ENCODE measurements around the gene TMEM250.

DNA sequence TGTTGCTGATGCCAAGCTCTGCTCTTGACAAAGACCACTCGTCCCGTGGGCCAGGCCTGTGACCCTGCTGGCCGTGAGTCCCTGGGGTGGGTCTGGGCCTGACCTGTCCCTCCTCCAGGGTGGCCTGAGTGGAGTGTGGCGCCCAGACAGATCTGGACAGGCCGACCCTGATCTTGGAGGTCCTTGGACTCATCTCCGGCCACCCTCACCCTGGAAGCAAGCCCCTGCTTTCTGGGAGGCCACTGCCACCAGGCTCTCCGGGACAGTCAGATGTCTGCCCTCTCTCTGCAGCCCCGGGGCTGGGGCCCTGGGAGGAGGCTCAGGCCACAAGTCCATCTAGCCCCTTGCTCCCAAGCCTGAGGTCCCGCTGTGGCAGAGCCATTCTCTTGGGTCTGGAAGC lies 31.2 kb upstream of the TMEM250 start:
- no peak for TF ChIP-seq POLR2A (IDR thresholded peaks at IDR 0.05)
- TF ChIP-seq, protein P1, sequence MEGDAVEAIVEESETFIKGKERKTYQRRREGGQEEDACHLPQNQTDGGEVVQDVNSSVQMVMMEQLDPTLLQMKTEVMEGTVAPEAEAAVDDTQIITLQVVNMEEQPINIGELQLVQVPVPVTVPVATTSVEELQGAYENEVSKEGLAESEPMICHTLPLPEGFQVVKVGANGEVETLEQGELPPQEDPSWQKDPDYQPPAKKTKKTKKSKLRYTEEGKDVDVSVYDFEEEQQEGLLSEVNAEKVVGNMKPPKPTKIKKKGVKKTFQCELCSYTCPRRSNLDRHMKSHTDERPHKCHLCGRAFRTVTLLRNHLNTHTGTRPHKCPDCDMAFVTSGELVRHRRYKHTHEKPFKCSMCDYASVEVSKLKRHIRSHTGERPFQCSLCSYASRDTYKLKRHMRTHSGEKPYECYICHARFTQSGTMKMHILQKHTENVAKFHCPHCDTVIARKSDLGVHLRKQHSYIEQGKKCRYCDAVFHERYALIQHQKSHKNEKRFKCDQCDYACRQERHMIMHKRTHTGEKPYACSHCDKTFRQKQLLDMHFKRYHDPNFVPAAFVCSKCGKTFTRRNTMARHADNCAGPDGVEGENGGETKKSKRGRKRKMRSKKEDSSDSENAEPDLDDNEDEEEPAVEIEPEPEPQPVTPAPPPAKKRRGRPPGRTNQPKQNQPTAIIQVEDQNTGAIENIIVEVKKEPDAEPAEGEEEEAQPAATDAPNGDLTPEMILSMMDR (IDR thresholded peaks at IDR 0.05) = no peak

All from right lobe of liver (tissue), 4 donors.